Measurements from ENCODE around the gene LYPLA2. TPM values are rescaled to one million over a fixed set of nuclear protein-coding genes. Genes with fewer than 3 reads are reported as not detected.

Gene LYPLA2
- total RNA-seq, 2 experiments from 2014 or later = 37.4 to 37.7 TPM

- H3K27ac Mint-ChIP-seq = no peak overlapping the region
- Histone ChIP-seq H3K4me1 (ENCODE audit: insufficient read depth, low read length) (no peaks in the 10 kb centered on the region), H3K27ac (ENCODE audit: low read depth in 1 of 2, low read length in 2 of 2) (no peak overlapping the region), H3K36me3 (ENCODE audit: insufficient read depth, low read length) (peaks cover 47% of the 10 kb centered on the region), H3K4me3 (ENCODE audit: low read length) (no peak overlapping the region), H3K27me3 (ENCODE audit: control insufficient read depth in 1 of 2, insufficient read depth in 2 of 2, low read length in 2 of 2) (no peaks in the 10 kb centered on the region), H3K9me3 (ENCODE audit: control insufficient read depth in 1 of 2, insufficient read depth in 1 of 2, low read length in 2 of 2) (no peaks in the 10 kb centered on the region)
- H3K4me1 Mint-ChIP-seq (ENCODE audit: low read depth) = no peaks in the 10 kb centered on the region
- TF ChIP-seq, protein P1, sequence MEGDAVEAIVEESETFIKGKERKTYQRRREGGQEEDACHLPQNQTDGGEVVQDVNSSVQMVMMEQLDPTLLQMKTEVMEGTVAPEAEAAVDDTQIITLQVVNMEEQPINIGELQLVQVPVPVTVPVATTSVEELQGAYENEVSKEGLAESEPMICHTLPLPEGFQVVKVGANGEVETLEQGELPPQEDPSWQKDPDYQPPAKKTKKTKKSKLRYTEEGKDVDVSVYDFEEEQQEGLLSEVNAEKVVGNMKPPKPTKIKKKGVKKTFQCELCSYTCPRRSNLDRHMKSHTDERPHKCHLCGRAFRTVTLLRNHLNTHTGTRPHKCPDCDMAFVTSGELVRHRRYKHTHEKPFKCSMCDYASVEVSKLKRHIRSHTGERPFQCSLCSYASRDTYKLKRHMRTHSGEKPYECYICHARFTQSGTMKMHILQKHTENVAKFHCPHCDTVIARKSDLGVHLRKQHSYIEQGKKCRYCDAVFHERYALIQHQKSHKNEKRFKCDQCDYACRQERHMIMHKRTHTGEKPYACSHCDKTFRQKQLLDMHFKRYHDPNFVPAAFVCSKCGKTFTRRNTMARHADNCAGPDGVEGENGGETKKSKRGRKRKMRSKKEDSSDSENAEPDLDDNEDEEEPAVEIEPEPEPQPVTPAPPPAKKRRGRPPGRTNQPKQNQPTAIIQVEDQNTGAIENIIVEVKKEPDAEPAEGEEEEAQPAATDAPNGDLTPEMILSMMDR (IDR thresholded peaks at IDR 0.05) = no peak
- no peaks in the 10 kb centered on the region for H3K27me3 Mint-ChIP-seq
- H3K4me3 Mint-ChIP-seq = no peak overlapping the region
- DNase-seq (no peak), ATAC-seq (ENCODE audit: poor library complexity) (no peak)
- H3K36me3 Mint-ChIP-seq (ENCODE audit: low read depth) = peaks cover 62% of the 10 kb centered on the region
- intact Hi-C loops (cut with DNase I, micrococcal nuclease) = loop anchor here in 1 of 2 experiments (5.0 kb wide), 1 partner anchor 1414 kb away; no protein-coding TSS in a partner anchor
- ChIA-PET CTCF (no interaction called here), POLR2A (no interaction called here)
- no peaks in the 10 kb centered on the region for H3K9me3 Mint-ChIP-seq
These were observed 27.8 kb upstream of the LYPLA2 start for GRCh38 chr1:23763041-23763577.

- Mint-ChIP-seq H3K36me3 (ENCODE audit: low read depth) (peaks cover 28% of the 10 kb centered on the region), H3K4me3 (no peak overlapping the region), H3K9me3 (no peaks in the 10 kb centered on the region), H3K4me1 (ENCODE audit: low read depth) (peaks cover 9% of the 10 kb centered on the region), H3K27ac (no peak overlapping the region), H3K27me3 (no peaks in the 10 kb centered on the region)
- Histone ChIP-seq H3K4me3 (ENCODE audit: low read length) (no peak overlapping the region), H3K9me3 (ENCODE audit: control insufficient read depth in 1 of 2, insufficient read depth in 1 of 2, low read length in 2 of 2) (no peaks in the 10 kb centered on the region), H3K4me1 (ENCODE audit: insufficient read depth, low read length) (peaks cover 4% of the 10 kb centered on the region), H3K36me3 (ENCODE audit: insufficient read depth, low read length) (peaks cover 11% of the 10 kb centered on the region), H3K27ac (ENCODE audit: low read depth in 1 of 2, low read length in 2 of 2) (no peak overlapping the region), H3K27me3 (ENCODE audit: control insufficient read depth in 1 of 2, insufficient read depth in 2 of 2, low read length in 2 of 2) (no peaks in the 10 kb centered on the region)
- CTCF ChIA-PET = no interaction called here
- POLR2A ChIA-PET = no interaction called here
- TF ChIP-seq, protein P1 (IDR thresholded peaks at IDR 0.05) = no peak
- no peak for ATAC-seq (ENCODE audit: poor library complexity)
- intact Hi-C loops (cut with DNase I, micrococcal nuclease) = no loop called here
- DNase-seq = no peak
These were observed 22.2 kb upstream of the LYPLA2 start for GRCh38 chr1:23768733-23769132.

- peak overlapping the region; percentile 34 for H3K4me3 Mint-ChIP-seq
- H3K4me1 Mint-ChIP-seq (ENCODE audit: low read depth) = peaks cover 21% of the 10 kb centered on the region
- ChIA-PET POLR2A (interaction anchor here (0.7 to 1.5 kb wide), 8 partner anchors 8 to 404 kb away, joined by 3 to 6 read pairs (median 4); partner anchors contain the start of genes ELOA, HMGCL and LYPLA2), CTCF (interaction anchor here (0.6 to 1.8 kb wide), 22 partner anchors 11 to 182 kb away, joined by 3 to 17 read pairs (median 4); partner anchors contain the start of genes ELOA, GALE, HMGCL and LYPLA2)
- H3K36me3 Mint-ChIP-seq (ENCODE audit: low read depth) = peaks cover 28% of the 10 kb centered on the region
- Histone ChIP-seq H3K27ac (ENCODE audit: low read depth in 1 of 2, low read length in 2 of 2) (no peak overlapping the region), H3K36me3 (ENCODE audit: insufficient read depth, low read length) (peaks cover 6% of the 10 kb centered on the region), H3K27me3 (ENCODE audit: control insufficient read depth in 1 of 2, insufficient read depth in 2 of 2, low read length in 2 of 2) (no peaks in the 10 kb centered on the region), H3K9me3 (ENCODE audit: control insufficient read depth in 1 of 2, insufficient read depth in 1 of 2, low read length in 2 of 2) (no peaks in the 10 kb centered on the region), H3K4me3 (ENCODE audit: low read length) (no peak overlapping the region), H3K4me1 (ENCODE audit: insufficient read depth, low read length) (peaks cover 6% of the 10 kb centered on the region)
- intact Hi-C loops (cut with DNase I, micrococcal nuclease) = loop anchor here (1.0 kb wide), 3 partner anchors 96 to 145 kb away; partner anchors contain the start of gene FUCA1 (in 2 of the 2)
- TF ChIP-seq, protein P1 (IDR thresholded peaks at IDR 0.05) = peak; percentile 95
- ATAC-seq (ENCODE audit: poor library complexity) (peak; percentile 97), DNase-seq (peak; percentile 75 to 89 (median 82))
- H3K27me3 Mint-ChIP-seq = no peaks in the 10 kb centered on the region
- H3K27ac Mint-ChIP-seq = peak overlapping the region; percentile 15
- no peaks in the 10 kb centered on the region for H3K9me3 Mint-ChIP-seq
These were observed 18.7 kb upstream of the LYPLA2 start for GRCh38 chr1:23772049-23772853.
